HEK293 (cell line): Measurements from ENCODE around the gene CLCN7.

Source experiments
- CTCF ChIP-seq: fragments of 450-650 bp; formaldehyde crosslinking; IDR thresholded peaks from 2 replicates; pipeline ENCODE4 v1.5.1; 2016; ENCODE audit warnings: missing biosample characterization, missing genetic modification characterization
- ZNF138 ChIP-seq: fragments of 450-650 bp; formaldehyde crosslinking; IDR thresholded peaks from 2 replicates; pipeline ENCODE4 v1.5.1; 2016; ENCODE audit warnings: missing biosample characterization, missing genetic modification characterization, borderline replicate concordance
- ZNF19 ChIP-seq: fragments of 450-650 bp; formaldehyde crosslinking; IDR thresholded peaks from 2 replicates; pipeline ENCODE4; 2016; ENCODE audit warnings: missing biosample characterization, missing genetic modification characterization, low read depth
- ZNF274 ChIP-seq, 2 experiments: fragments of 200-500 bp in 1 of 2; fragments of 450-650 bp in 1 of 2; sonication (Bioruptor generic) in 1 of 2; formaldehyde crosslinking in 1 of 2; IDR thresholded peaks; 2 replicates each; pipeline versions ENCODE4 v1.5.1 to v1.6.1; 2014 to 2016; ENCODE audit warnings: borderline replicate concordance in 1 of 2, inconsistent platforms in 1 of 2, low read length in 1 of 2, missing biosample characterization in 1 of 2, missing genetic modification characterization in 1 of 2
- ZNF664 ChIP-seq: fragments of 450-650 bp; formaldehyde crosslinking; IDR thresholded peaks from 2 replicates; pipeline ENCODE4 v1.5.1; 2016; ENCODE audit warnings: missing biosample characterization, missing genetic modification characterization
- ZNF704 ChIP-seq: fragments of 450-650 bp; formaldehyde crosslinking; IDR thresholded peaks from 2 replicates; pipeline ENCODE4 v1.5.1; 2016; ENCODE audit warnings: missing biosample characterization, missing genetic modification characterization
- ZNF785 ChIP-seq: fragments of 450-650 bp; formaldehyde crosslinking; IDR thresholded peaks from 2 replicates; pipeline ENCODE4 v1.5.1; 2016; ENCODE audit warnings: missing biosample characterization, missing genetic modification characterization
- ZNF792 ChIP-seq: fragments of 450-650 bp; formaldehyde crosslinking; IDR thresholded peaks from 2 replicates; pipeline ENCODE4 v1.5.1; 2016; ENCODE audit warnings: missing biosample characterization, missing genetic modification characterization
- ZNF843 ChIP-seq: fragments of 450-650 bp; formaldehyde crosslinking; IDR thresholded peaks from 2 replicates; pipeline ENCODE4 v1.5.1; 2016; ENCODE audit warnings: missing biosample characterization, missing genetic modification characterization
- TF ChIP-seq, protein P1 (sequence below): fragments of 450-650 bp; formaldehyde crosslinking; IDR thresholded peaks from 2 replicates; pipeline ENCODE4 v1.5.1; 2016; ENCODE audit warnings: missing biosample characterization, missing genetic modification characterization
- TF ChIP-seq, protein P2 (sequence below): fragments of 450-650 bp; formaldehyde crosslinking; IDR thresholded peaks from 2 replicates; pipeline ENCODE4 v1.5.1; 2016; ENCODE audit warnings: missing biosample characterization, missing genetic modification characterization

DNA sequence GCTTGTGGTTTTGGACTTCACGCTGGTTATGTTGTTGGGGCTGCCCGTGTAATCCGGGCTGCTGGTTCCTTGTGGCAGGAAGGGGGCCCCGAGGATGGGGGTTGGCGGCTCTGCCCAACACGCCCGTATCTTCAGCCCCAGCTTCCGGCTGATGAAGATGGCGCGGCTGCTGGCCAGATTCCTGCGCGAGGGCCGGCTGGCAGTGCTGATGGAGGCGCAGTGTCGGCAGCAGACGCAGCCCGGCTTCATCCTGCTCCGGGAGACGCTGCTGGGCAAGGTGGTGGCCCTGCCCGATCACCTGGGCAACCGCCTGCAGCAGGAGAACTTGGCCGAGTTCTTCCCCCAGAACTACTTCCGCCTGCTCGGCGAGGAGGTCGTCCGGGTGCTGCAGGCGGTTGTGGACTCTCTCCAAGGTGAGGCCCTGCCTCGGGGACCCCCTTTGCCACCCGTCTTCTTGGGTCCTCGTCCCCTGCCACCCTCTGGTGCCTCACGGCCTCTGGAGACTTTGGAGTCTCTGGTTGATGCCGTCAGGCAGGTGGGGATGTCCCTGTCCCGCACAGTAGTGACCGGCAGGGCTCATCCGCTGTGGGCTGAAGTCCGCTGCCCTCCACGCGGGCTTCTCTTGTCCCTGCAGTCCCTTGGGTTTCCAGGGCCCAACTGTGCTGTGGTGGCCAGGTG, 20.5 kb upstream of the CLCN7 start:
- TF ChIP-seq ZNF843 (no peak), CTCF (tag by site-specific recombination) (no peak), ZNF19 (tag by site-specific recombination) (no peak), ZNF664 (tag by site-specific recombination) (no peak), ZNF274 (IDR thresholded peaks at IDR 0.05; ENCODE audit: low read length) (no peak), ZNF274 (tag by site-specific recombination; IDR thresholded peaks at IDR 0.05; ENCODE audit: borderline replicate concordance) (no peak), ZNF138 (tag by site-specific recombination) (no peak), ZNF792 (tag by site-specific recombination) (no peak), ZNF785 (tag by site-specific recombination) (no peak), ZNF704 (no peak)
- TF ChIP-seq, protein P1, sequence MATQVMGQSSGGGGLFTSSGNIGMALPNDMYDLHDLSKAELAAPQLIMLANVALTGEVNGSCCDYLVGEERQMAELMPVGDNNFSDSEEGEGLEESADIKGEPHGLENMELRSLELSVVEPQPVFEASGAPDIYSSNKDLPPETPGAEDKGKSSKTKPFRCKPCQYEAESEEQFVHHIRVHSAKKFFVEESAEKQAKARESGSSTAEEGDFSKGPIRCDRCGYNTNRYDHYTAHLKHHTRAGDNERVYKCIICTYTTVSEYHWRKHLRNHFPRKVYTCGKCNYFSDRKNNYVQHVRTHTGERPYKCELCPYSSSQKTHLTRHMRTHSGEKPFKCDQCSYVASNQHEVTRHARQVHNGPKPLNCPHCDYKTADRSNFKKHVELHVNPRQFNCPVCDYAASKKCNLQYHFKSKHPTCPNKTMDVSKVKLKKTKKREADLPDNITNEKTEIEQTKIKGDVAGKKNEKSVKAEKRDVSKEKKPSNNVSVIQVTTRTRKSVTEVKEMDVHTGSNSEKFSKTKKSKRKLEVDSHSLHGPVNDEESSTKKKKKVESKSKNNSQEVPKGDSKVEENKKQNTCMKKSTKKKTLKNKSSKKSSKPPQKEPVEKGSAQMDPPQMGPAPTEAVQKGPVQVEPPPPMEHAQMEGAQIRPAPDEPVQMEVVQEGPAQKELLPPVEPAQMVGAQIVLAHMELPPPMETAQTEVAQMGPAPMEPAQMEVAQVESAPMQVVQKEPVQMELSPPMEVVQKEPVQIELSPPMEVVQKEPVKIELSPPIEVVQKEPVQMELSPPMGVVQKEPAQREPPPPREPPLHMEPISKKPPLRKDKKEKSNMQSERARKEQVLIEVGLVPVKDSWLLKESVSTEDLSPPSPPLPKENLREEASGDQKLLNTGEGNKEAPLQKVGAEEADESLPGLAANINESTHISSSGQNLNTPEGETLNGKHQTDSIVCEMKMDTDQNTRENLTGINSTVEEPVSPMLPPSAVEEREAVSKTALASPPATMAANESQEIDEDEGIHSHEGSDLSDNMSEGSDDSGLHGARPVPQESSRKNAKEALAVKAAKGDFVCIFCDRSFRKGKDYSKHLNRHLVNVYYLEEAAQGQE (tag by site-specific recombination) = no peak
- TF ChIP-seq, protein P2, sequence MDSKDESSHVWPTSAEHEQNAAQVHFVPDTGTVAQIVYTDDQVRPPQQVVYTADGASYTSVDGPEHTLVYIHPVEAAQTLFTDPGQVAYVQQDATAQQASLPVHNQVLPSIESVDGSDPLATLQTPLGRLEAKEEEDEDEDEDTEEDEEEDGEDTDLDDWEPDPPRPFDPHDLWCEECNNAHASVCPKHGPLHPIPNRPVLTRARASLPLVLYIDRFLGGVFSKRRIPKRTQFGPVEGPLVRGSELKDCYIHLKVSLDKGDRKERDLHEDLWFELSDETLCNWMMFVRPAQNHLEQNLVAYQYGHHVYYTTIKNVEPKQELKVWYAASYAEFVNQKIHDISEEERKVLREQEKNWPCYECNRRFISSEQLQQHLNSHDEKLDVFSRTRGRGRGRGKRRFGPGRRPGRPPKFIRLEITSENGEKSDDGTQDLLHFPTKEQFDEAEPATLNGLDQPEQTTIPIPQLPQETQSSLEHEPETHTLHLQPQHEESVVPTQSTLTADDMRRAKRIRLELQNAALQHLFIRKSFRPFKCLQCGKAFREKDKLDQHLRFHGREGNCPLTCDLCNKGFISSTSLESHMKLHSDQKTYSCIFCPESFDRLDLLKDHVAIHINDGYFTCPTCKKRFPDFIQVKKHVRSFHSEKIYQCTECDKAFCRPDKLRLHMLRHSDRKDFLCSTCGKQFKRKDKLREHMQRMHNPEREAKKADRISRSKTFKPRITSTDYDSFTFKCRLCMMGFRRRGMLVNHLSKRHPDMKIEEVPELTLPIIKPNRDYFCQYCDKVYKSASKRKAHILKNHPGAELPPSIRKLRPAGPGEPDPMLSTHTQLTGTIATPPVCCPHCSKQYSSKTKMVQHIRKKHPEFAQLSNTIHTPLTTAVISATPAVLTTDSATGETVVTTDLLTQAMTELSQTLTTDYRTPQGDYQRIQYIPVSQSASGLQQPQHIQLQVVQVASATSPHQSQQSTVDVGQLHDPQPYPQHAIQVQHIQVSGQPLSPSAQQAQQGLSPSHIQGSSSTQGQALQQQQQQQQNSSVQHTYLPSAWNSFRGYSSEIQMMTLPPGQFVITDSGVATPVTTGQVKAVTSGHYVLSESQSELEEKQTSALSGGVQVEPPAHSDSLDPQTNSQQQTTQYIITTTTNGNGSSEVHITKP (tag by site-specific recombination) = no peak
